Body of pancreas (tissue), 4 donors: ENCODE measurements around the gene SCN3B.

Source experiments
- CTCF ChIP-seq, 7 experiments: fragments of 450-650 bp in 4 of 7; fragments of 200-600 bp in 3 of 7; sonication (generic) in 3 of 7; IDR thresholded peaks; one replicate each; pipeline ENCODE4 v1.5.1; 2016 to 2019; ENCODE audit warnings: antibody characterized with exemption in 7 of 7
- POLR2A ChIP-seq, 3 donors: fragments of 450-650 bp; IDR thresholded peaks; one replicate each; pipeline ENCODE4 v1.6.1; 2016; ENCODE audit warnings: antibody characterized with exemption in 3 of 3, mild to moderate bottlenecking in 2 of 3

GRCh38 chr11:123682696-123683410, 28.4 kb upstream of the SCN3B start:
- TF ChIP-seq CTCF (IDR thresholded peaks at IDR 0.05) (no peak), POLR2A (IDR thresholded peaks at IDR 0.05) (no peak)
